T-helper 2 cell treated with Interferon-gamma antibody and Interleukin-4, amounts not matched to agents 5 μg/mL and 100 μg/mL, for 36 hours (primary cell): ENCODE measurements around the gene TMX4.

ENCODE experiments used
- DNase-seq: peaks from one replicate; pipeline ENCODE4 v3.0.0; 2021; ENCODE audit warnings: low spot score
- H3K27ac Mint-ChIP-seq: one replicate; pipeline ENCODE4 v1.8.0; 2021; ENCODE audit warnings: mild to moderate bottlenecking, mixed read lengths
- H3K27me3 Mint-ChIP-seq: one replicate; pipeline ENCODE4 v1.8.0; 2021; ENCODE audit warnings: low read depth, mixed read lengths
- H3K36me3 Mint-ChIP-seq: one replicate; pipeline ENCODE4 v1.8.0; 2021; ENCODE audit warnings: low read depth, mixed read lengths
- H3K4me1 Mint-ChIP-seq: one replicate; pipeline ENCODE4 v1.8.0; 2021; ENCODE audit warnings: low read depth, mixed read lengths
- H3K4me3 Mint-ChIP-seq: one replicate; pipeline ENCODE4 v1.8.0; 2022; ENCODE audit warnings: mild to moderate bottlenecking, moderate library complexity, mixed read lengths
- H3K9me3 Mint-ChIP-seq: one replicate; pipeline ENCODE4 v1.8.0; 2021; ENCODE audit warnings: mixed read lengths

Gene TMX4

GRCh38 chr20:8019246-8019997, at the start of gene TMX4:
TMX4 (minus strand) TSS chr20:8019761; CDS start chr20:8019613, 148 bp downstream.
- peaks cover 9% of the 10 kb centered on the region for H3K27me3 Mint-ChIP-seq
- H3K4me1 Mint-ChIP-seq: peaks cover 22% of the 10 kb centered on the region
- H3K27ac Mint-ChIP-seq: peak within 1 kb of the TSS; percentile 94
- peak; percentile 94 for DNase-seq
- peaks cover 10% of the 10 kb centered on the region for H3K36me3 Mint-ChIP-seq
- H3K9me3 Mint-ChIP-seq: no peaks in the 10 kb centered on the region
- H3K4me3 Mint-ChIP-seq: peak within 1 kb of the TSS; percentile 96

- H3K4me1 Mint-ChIP-seq: no peaks in the 10 kb centered on the region
- no peak for DNase-seq
- H3K27ac Mint-ChIP-seq: no peak overlapping the region
- no peaks in the 10 kb centered on the region for H3K36me3 Mint-ChIP-seq
- H3K9me3 Mint-ChIP-seq: no peaks in the 10 kb centered on the region
- H3K27me3 Mint-ChIP-seq: peaks cover 10% of the 10 kb centered on the region
- H3K4me3 Mint-ChIP-seq: no peak overlapping the region
These were observed 47.5 kb upstream of the TMX4 start for GRCh38 chr20:8067082-8067481.

GRCh38 chr20:8066662-8067061, 47.1 kb upstream of the TMX4 start:
- Mint-ChIP-seq H3K27me3 (peaks cover 10% of the 10 kb centered on the region), H3K4me1 (no peaks in the 10 kb centered on the region), H3K27ac (no peak overlapping the region), H3K36me3 (no peaks in the 10 kb centered on the region), H3K4me3 (no peak overlapping the region), H3K9me3 (no peaks in the 10 kb centered on the region)
- no peak for DNase-seq

- Mint-ChIP-seq H3K4me3 (no peak overlapping the region), H3K4me1 (no peaks in the 10 kb centered on the region), H3K27me3 (peaks cover 7% of the 10 kb centered on the region), H3K9me3 (no peaks in the 10 kb centered on the region), H3K36me3 (no peaks in the 10 kb centered on the region), H3K27ac (no peak overlapping the region)
- DNase-seq: no peak
These were observed 46.1 kb upstream of the TMX4 start for GRCh38 chr20:8065691-8066090.

GRCh38 chr20:8062756-8063155, 43.2 kb upstream of the TMX4 start:
- no peak for DNase-seq
- no peak overlapping the region for H3K4me3 Mint-ChIP-seq
- H3K36me3 Mint-ChIP-seq: no peaks in the 10 kb centered on the region
- H3K9me3 Mint-ChIP-seq: no peaks in the 10 kb centered on the region
- no peak overlapping the region for H3K27ac Mint-ChIP-seq
- no peaks in the 10 kb centered on the region for H3K4me1 Mint-ChIP-seq
- peaks cover 10% of the 10 kb centered on the region for H3K27me3 Mint-ChIP-seq

GRCh38 chr20:8061861-8062518, 42.4 kb upstream of the TMX4 start:
- no peaks in the 10 kb centered on the region for H3K4me1 Mint-ChIP-seq
- no peak overlapping the region for H3K27ac Mint-ChIP-seq
- no peaks in the 10 kb centered on the region for H3K9me3 Mint-ChIP-seq
- no peaks in the 10 kb centered on the region for H3K36me3 Mint-ChIP-seq
- H3K4me3 Mint-ChIP-seq: no peak overlapping the region
- no peak for DNase-seq
- peaks cover 9% of the 10 kb centered on the region for H3K27me3 Mint-ChIP-seq

GRCh38 chr20:8060977-8061376, 41.4 kb upstream of the TMX4 start:
- Mint-ChIP-seq H3K36me3 (no peaks in the 10 kb centered on the region), H3K9me3 (no peaks in the 10 kb centered on the region), H3K4me1 (no peaks in the 10 kb centered on the region), H3K4me3 (no peak overlapping the region), H3K27ac (no peak overlapping the region), H3K27me3 (peaks cover 6% of the 10 kb centered on the region)
- DNase-seq: no peak

- H3K9me3 Mint-ChIP-seq: no peaks in the 10 kb centered on the region
- no peaks in the 10 kb centered on the region for H3K36me3 Mint-ChIP-seq
- no peaks in the 10 kb centered on the region for H3K4me1 Mint-ChIP-seq
- no peak overlapping the region for H3K27ac Mint-ChIP-seq
- peaks cover 3% of the 10 kb centered on the region for H3K27me3 Mint-ChIP-seq
- DNase-seq: no peak
- H3K4me3 Mint-ChIP-seq: no peak overlapping the region
These were observed 38.3 kb upstream of the TMX4 start for GRCh38 chr20:8057871-8058270.

- Mint-ChIP-seq H3K4me1 (peaks cover 4% of the 10 kb centered on the region), H3K36me3 (no peaks in the 10 kb centered on the region), H3K27ac (no peak overlapping the region)
These were observed 35.5 kb upstream of the TMX4 start for GRCh38 chr20:8055096-8055495.

GRCh38 chr20:8050157-8050837, 30.7 kb upstream of the TMX4 start:
- H3K4me1 Mint-ChIP-seq: peaks cover 6% of the 10 kb centered on the region
- DNase-seq: no peak
- H3K9me3 Mint-ChIP-seq: no peaks in the 10 kb centered on the region
- H3K36me3 Mint-ChIP-seq: no peaks in the 10 kb centered on the region
- H3K27me3 Mint-ChIP-seq: peaks cover 25% of the 10 kb centered on the region
- no peak overlapping the region for H3K27ac Mint-ChIP-seq
- H3K4me3 Mint-ChIP-seq: no peak overlapping the region

More at GRCh38 chr20:8055096-8055495, 35.5 kb upstream of the TMX4 start:
- peaks cover 15% of the 10 kb centered on the region for H3K27me3 Mint-ChIP-seq
- no peaks in the 10 kb centered on the region for H3K9me3 Mint-ChIP-seq
- H3K4me3 Mint-ChIP-seq: no peak overlapping the region
- DNase-seq: no peak

- Mint-ChIP-seq H3K4me1 (peaks cover 6% of the 10 kb centered on the region), H3K36me3 (no peaks in the 10 kb centered on the region), H3K9me3 (no peaks in the 10 kb centered on the region), H3K27ac (no peak overlapping the region), H3K27me3 (peaks cover 31% of the 10 kb centered on the region), H3K4me3 (no peak overlapping the region)
- DNase-seq: no peak
These were observed 29.7 kb upstream of the TMX4 start for GRCh38 chr20:8049310-8049709.

GRCh38 chr20:8045946-8046345, 26.4 kb upstream of the TMX4 start:
- no peaks in the 10 kb centered on the region for H3K9me3 Mint-ChIP-seq
- H3K4me1 Mint-ChIP-seq: peaks cover 9% of the 10 kb centered on the region
- H3K27me3 Mint-ChIP-seq: peaks cover 32% of the 10 kb centered on the region
- no peak for DNase-seq
- no peak overlapping the region for H3K4me3 Mint-ChIP-seq
- no peaks in the 10 kb centered on the region for H3K36me3 Mint-ChIP-seq
- H3K27ac Mint-ChIP-seq: no peak overlapping the region

- H3K27ac Mint-ChIP-seq: no peak overlapping the region
These were observed 24.2 kb upstream of the TMX4 start for GRCh38 chr20:8043687-8044282.

GRCh38 chr20:8039042-8039441, 19.5 kb upstream of the TMX4 start:
- Mint-ChIP-seq H3K36me3 (no peaks in the 10 kb centered on the region), H3K9me3 (no peaks in the 10 kb centered on the region), H3K4me1 (peaks cover 3% of the 10 kb centered on the region), H3K27ac (no peak overlapping the region), H3K4me3 (no peak overlapping the region), H3K27me3 (peaks cover 22% of the 10 kb centered on the region)
- no peak for DNase-seq

More at GRCh38 chr20:8043687-8044282, 24.2 kb upstream of the TMX4 start:
- Mint-ChIP-seq H3K9me3 (no peaks in the 10 kb centered on the region), H3K4me3 (no peak overlapping the region), H3K4me1 (peaks cover 3% of the 10 kb centered on the region), H3K36me3 (no peaks in the 10 kb centered on the region), H3K27me3 (peaks cover 29% of the 10 kb centered on the region)
- no peak for DNase-seq
